Forelimb muscle (tissue), 1 donor: Measurements from ENCODE around the gene PSEN1. TPM values are rescaled to one million over a fixed set of nuclear protein-coding genes. Genes with fewer than 3 reads are reported as not detected.

Source experiments
- DNase-seq: peaks from one replicate; pipeline ENCODE4 v3.0.0-alpha.2; 2013; ENCODE audit warnings: low read depth
- polyA plus RNA-seq: library from polyadenylated mRNA; unstranded; fragments of 120-200 nt; gene quantifications from one replicate; pipeline ENCODE4 v1.2.1, GENCODE V29; 2013; ENCODE audit not compliant: insufficient read length

The PSEN1 gene
- polyA plus RNA-seq, 1 donor, result 29.6 TPM

DNA sequence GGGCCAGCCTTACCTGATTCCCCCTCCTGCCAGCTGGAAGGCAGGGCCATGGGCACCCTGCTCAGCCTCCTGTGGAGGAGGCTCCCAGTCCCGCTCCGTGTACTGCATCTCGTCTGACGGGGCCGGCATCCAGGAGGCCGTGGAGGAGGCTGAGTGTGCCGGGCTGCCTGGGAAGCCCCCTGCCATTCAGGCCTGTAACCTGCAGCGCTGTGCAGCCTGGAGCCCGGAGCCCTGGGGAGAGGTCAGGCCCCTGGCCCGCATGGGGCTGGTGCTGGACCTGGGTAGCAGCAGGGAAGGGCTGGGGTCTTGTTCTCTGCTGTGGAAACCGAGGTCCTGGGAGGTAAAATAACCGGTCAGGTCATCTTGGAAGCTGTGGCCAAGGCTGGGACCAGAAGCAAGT is 117.4 kb downstream of the PSEN1 start:
- no peak for DNase-seq

DNA sequence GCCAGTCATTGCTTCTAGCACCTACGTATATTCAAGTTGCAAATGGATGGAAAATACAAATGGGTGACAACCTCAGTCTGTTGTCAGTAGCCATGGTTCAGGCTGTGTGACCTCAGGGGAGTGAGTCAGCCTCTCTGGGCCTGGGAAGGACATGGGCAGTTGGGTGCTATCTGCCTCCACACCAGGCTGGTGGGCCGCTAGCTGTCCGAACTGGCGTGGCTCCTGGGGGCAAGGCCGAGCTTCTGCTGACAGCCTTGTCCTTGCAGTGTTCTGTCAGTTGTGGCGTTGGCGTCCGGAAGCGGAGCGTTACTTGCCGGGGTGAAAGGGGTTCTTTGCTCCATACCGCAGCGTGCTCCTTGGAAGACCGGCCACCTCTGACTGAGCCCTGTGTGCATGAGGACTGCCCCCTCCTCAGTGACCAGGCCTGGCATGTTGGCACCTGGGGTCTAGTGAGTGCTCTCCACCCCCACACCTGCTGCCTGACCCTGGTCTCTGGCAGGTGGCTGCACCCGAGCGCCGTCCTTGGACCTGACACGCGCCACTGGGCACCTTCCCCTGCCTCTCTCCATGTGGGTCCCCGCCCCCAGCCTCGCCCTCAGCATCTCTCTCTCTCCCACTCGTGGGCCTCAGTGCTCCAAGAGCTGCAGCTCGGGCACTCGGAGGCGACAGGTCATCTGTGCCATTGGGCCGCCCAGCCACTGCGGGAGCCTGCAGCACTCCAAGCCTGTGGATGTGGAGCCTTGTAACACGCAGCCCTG is 118.1 kb downstream of the PSEN1 start:
- no peak for DNase-seq

DNA sequence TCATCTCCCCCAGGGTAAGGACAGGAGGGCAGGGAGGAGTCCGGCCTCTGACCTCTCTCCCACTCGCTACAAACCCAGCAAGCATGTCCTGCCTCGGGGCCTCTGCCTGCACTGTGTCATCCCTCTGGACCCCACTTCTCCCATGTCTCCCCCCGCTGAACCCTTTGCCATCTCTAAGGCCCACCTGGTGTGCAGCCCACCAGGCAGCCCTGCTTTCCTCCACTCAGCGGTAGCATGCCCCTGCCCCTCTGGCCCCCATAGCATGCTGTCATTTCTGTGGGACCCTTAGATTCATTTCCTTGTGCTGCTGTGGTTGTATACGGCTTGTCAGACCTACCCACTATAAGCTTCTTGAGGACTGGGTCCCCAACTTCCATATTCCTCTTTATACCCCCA is 118.7 kb downstream of the PSEN1 start:
- DNase-seq, result no peak

DNA sequence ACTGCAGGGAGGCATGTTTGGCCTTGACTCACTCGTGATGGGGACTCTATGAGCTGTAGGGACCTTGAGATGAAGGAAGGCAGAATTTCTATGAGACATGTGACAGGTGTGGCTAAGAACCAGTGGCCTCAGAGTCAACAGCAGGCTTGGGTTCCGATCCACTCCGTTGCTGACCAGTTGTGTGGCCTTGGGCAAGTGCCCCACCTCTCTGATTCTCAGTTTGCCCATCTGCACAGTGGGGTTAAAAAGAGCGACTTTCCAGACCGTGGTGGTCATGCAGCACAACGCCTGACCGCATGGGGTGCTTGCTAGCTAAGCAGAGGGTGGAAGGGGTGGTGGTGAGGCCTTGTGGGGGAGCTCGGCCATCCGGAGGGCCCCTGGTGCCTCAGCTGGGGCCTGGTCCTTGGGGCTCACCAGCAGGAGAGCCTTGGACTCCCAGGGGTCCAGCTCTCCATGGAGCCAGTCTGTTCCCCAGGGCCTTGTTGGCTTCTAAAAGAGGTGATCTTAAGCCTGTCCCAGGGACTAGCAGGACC is 119.5 kb downstream of the PSEN1 start:
- DNase-seq, result no peak

DNA sequence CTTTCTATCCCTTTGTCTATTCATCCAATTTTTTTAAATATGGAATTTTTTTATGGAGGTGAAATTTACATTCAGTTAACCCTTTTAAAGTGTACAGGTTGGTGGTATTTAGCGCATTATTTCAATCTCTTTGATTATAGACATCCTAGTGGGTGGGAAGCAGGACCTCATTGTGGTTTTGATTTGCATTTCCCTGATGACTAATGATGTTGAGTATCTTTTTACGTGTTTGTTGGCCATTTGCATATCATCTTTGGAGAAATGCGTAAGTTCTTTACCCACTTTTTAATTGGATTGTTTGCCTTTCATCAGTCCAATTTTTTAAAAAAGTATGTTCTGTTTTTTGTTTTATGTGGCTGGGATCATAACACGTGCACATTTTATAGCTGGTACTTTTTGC is 121.8 kb downstream of the PSEN1 start:
- DNase-seq, result no peak

DNA sequence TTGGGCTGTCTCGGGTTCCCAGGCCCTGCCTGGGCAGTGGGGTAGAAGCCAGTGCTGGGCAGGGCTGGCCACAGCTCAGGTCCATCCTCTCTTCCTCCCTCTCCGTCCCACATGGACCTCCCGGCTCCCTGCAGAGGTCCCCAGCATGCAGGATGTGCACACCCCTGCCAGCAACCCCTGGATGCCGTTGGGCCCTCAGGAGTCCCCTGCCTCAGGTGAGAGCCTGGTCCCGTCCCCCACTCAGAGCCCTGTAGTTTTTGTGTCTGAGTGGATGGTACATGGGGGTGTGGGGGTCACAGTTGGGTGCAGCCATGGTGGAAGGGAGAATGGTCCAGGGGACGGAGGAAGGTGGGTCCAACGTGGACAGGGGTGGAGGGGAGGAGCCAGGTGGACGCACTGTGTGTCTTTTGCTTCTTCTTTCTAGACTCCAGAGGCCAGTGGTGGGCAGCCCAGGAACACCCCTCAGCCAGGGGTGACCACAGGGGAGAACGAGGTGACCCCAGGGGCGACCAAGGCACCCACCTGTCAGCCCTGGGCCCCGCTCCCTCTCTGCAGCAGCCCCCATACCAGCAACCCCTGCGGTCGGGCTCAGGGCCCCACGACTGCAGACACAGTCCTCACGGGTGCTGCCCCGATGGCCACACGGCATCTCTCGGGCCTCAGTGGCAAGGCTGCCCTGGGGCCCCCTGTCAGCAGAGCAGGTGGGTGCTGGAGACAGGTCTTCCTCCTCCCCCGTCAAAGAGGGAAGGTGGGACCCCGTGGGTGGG is 122.7 kb downstream of the PSEN1 start:
- DNase-seq, result no peak

DNA sequence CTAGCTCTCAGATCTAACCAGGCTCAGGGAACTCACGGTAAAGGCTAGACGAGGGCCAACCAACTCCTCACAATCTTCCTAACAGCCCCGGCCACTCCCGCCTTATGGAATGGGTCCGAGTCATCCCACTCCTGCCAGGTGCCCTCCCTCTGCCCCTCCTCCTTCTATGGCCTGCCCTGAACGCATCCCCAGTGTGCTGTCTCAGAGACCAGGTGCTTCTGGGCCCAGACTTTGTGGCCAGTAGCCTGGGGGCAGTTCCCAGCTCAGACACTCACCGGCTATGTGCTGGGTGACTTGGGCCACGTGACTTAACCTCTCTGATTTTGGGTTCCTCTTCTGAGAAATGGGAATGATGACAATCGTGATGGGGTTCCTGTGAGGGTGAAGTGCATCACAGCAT is 123.5 kb downstream of the PSEN1 start:
- no peak for DNase-seq

DNA sequence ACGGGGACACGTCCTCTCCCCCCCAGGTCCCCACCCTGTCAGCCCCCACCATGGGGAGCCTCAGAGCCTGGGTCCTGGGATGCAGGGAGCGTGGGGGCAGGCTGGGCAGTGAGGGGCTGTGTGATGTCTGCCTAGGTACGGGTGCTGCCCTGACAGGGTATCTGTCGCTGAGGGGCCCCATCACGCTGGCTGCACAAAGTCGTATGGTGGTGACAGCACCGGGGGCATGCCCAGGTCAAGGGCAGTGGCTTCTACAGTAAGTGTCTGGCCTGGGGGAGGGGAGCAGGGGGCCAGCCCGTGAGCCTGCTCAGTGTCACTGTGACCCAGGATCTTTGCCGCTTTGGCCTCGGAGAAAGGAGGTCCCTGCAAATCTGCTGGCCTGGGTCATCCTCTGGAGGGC is 124.3 kb downstream of the PSEN1 start:
- DNase-seq, result no peak

DNA sequence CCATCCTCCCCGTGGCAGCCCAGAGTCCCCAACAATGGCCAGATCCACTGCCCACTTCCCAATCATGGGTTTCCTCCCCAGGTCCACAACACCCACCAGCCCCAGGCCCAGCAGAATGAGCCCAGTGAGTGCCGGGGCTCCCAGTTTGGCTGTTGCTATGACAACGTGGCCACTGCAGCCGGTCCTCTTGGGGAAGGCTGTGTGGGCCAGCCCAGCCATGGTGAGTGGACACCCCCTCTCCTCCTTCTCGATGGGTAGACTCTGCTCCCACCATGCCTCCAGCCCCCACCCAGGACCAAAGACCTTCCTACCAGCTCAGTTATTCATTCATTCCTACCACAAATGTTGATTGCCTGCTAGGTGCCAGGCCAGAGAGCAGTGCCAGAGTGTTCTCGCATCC is 124.8 kb downstream of the PSEN1 start:
- no peak for DNase-seq

DNA sequence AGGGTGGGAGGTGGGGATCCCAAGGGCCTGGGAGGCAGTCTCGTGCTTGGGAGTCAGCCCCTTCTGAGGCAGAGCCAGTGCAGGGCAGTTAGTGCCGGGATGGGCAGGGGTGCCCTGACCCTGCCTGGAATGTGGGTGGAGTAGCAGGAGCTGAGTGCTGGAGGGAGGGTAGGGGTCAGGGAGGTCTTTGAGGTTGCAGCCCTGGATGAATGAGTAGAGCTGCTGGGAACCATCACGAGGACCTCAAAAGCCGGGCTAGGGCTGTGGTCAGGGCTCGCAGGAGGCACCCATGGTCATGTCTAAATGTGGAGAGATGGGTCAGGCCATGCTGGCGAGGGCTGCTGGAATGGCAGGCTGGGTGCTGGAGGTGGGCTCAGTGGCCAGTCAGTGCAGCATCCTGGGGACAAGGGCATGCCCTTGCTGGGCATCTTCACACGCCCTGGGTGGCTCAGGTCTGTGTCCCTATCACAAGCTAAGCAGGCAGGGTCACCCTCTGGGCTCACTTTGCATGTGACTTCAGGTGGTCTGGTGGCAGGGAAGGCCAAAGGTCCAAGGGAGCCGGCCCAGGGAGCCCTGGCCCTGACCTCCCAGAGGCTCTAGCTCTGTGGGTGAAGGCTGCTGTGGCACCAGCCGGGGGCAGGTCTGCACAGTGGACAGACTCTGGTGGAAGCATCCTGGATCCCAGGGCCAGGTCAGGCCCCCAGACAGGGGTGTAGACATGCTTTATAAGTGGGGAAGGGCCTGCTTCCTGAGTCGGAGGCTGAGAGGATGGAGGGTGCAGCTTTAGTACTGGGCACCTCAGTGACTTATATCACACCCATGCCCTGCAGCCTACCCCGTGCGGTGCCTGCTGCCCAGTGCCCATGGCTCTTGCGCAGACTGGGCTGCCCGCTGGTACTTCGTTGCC is 125.5 kb downstream of the PSEN1 start:
- no peak for DNase-seq

DNA sequence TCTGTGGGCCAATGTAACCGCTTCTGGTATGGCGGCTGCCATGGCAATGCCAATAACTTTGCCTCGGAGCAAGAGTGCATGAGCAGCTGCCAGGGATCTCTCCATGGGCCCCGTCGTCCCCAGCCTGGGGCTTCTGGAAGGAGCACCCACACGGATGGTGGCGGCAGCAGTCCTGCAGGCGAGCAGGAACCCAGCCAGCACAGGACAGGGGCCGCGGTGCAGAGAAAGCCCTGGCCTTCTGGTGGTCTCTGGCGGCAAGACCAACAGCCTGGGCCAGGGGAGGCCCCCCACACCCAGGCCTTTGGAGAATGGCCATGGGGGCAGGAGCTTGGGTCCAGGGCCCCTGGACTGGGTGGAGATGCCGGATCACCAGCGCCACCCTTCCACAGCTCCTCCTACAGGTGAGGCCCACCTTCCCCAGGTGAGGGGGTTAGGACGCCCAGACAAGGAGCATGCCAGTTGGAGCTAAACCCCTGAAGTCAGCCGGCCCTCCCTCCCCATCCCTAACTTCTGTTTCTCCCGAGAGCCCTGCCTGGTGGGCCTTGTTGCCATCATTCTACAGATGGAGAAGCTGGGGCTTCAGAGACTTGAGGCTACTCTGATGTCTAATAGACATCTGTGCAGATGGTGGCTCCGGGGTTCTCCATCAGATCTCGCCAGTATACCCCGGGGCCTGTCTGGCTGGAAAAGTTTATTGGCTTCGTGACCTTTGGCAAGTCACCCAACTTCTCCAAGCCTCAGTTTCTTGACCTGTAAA is 126.3 kb downstream of the PSEN1 start:
- no peak for DNase-seq

DNA sequence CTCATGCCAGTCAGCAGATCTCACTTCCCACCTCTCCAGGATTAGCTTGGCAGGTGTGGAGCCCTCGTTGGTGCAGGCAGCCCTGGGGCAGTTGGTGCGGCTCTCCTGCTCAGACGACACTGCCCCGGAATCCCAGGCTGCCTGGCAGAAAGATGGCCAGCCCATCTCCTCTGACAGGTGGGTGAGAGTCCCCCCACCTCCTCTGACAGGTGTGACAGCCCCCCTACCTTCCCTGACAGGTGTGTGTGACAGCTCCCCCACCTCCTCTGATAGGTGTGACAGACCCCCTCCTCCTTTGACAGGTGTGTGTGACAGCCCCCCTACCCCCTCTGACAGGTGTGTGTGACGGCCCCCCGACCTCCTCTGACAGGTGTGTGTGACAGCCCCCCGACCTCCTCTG is 127.3 kb downstream of the PSEN1 start:
- no peak for DNase-seq

DNA sequence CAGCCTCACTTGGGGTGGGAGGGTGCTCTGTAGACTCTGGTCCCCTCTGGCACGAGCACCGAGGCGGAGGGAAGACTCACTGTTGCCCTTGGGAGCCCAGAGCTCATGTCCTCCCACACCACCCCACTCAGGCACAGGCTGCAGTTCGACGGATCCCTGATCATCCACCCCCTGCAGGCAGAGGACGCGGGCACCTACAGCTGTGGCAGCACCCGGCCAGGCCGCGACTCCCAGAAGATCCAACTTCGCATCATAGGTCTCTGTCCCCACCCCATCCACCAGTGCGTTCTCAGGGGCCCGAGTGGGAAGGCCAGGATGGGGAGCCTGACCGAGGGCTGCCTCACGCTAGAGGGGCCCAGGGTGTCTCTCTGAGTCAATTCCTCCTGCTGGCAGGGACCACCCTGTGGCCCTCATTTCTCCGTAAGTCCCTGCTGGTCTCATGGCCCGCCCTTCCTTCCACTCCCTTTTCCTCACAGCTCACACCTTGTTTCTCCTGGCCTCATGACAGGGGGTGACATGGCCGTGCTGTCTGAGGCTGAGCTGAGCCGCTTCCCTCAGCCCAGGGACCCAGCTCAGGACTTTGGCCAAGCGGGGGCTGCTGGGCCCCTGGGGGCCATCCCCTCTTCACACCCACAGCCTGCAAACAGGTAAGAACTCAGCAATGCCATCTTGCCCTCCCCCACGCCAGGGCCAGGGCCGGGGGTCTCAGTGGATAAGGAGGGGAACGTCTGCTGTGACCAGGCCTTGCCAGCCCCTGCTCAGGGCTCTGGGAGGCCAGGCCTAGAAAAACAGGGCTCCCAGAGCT is 128.0 kb downstream of the PSEN1 start:
- no peak for DNase-seq

DNA sequence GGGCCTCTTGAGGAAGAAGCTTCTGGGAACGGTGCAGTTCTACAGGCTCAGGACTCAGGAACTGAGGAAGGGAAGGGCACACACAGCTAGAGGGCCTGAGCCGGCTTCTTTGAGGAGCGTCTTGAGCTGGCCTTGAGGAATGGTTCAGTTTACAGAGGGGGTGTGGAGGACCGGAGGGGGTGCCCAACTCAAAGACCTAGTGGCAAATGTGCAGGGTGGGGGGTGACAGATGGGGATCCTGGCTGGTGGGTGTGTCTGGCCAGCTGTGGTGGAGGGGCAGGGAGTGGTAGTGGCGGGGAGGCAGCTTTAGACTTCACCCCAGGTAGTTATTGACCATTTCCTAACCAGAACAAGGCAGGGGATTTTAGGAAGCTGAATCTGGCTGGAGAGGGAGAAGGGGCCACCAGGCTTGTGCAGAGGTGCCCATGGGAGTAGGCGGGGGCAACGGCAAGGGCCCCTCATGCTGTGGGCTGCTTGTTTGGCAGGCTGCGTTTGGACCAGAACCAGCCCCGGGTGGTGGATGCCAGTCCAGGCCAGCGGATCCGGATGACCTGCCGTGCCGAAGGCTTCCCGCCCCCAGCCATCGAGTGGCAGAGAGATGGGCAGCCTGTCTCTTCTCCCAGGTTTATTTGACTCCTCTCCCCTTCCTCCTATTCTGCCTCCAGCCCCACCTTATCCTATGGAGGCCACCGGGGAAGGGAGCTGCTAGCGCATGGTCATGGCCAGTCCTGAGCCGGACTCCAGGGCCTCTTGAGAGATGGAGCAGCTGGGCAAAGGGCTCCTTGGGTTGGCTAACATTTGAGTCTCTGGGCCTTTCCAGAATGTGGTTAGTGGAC is 128.8 kb downstream of the PSEN1 start:
- DNase-seq, result no peak

DNA sequence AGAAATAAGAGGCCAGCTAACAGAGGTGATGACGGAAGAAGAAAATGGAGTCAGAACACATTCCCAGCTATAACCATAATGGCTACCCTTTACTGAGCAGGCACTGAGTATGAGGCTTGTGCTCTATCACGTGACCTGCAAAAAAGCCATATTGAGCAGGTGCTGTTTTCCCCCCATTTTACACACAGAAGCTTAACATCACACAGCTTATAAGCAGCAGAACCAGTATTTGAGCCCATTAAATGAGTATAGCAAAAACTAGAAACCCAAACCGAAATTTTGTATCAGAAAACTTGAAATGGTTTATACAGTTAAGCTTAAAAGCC is 129.4 kb downstream of the PSEN1 start:
- no peak for DNase-seq

DNA sequence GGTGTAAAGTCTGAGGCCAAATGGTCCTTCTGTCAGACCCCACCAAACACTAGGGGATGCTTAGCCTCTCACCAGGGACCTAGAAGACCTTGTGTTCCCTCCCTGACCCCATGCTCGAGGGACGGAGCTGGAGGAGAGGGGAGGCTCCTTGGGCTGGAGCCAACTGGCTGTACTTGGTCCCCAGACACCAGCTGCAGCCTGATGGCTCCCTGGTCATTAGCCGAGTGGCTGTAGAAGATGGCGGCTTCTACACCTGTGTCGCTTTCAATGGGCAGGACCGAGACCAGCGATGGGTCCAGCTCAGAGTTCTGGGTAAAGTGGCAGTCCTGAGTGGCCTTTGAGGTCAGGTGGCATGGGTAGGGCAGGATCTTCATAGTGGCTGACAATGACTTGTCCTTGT is 130.0 kb downstream of the PSEN1 start:
- DNase-seq, result no peak

DNA sequence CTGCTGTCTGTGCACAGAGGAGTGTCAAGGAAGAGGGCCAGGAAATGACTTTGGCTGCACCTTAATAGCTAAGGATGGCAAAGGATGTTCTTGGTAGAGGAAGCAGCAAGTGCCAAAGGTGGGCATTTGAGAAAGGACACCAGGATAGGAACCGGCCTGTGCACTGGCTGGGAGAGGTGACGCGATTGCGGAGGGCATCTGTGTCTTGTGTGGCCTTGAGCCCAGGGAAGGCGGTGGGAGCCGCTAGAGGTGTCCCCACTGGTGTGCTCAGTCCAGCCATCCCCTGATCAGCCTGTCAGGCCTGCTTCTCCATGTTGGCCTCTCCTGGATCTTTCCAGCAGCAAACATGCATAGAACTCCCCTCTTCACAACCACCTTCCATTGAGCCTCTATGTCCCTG is 131.2 kb downstream of the PSEN1 start:
- DNase-seq, result no peak

DNA sequence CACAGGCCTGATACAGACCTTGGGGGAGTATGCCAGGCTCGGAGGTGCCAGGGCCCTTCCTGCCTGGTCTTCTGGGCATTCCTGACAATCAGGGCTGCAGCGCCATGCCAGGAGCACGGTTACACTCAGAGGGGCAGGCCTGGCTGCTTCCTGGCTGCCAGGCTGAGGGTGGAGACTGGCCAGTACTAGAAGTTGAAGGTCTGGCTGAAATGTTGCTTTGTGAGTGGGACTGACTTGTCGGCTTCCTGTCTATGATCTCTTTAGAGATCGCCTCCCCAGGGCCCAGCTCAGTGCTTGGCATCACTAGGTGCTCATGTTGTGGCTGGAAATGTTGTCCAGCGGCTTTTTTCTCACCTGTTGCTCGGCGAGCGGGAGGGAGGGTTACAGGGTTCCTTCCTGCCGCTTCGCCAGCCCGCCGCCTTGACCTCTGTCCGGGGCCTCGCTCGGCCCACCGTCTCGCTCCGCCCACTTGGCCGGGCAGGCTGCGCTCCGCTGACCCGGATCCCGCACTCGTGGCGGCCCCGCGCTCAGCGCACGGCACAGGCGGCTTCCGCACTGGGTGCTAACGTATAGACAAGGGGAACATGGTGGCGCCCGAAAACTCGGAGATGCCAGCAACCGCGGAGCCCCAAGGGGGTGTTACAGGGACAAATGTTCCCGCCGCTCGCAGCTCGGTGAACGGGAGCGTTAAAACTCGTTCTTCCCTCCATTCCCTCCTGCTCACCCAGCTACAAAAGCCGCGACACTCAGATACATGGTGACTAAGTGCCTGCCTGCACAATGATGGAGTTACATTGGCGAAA is 133.6 kb downstream of the PSEN1 start:
- DNase-seq, result no peak

DNA sequence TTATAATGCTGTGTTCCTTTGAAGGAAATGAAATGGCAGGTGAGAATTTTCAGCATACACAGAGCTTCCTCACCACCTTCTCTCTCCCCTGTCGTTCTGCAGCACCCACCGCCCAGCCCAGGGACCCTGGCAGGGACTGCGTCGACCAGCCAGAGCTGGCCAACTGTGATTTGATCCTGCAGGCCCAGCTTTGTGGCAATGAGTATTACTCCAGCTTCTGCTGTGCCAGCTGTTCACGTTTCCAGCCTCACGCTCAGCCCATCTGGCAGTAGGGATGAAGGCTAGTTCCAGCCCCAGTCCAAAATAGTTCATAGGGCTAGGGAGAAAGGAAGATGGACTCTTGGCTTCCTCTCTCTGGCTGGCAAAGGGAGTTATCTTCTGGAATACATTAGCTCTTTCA is 136.1 kb downstream of the PSEN1 start:
- no peak for DNase-seq
